Adrenal gland (tissue), 5 donors: Measurements from ENCODE around the gene HID1.

Experiments
- POLR2A ChIP-seq, 2 donors: fragments of 450-650 bp; IDR thresholded peaks; one replicate each; pipeline ENCODE4 v1.6.1; 2017; ENCODE audit warnings: antibody characterized with exemption in 2 of 2, mild to moderate bottlenecking in 2 of 2, moderate library complexity in 1 of 2
- TF ChIP-seq, protein P1 (sequence below), 6 experiments: fragments of 450-650 bp in 4 of 6; fragments of 200-600 bp in 2 of 6; sonication (generic) in 1 of 6; IDR thresholded peaks; 1 replicate in 5 of 6; 2 replicates in 1 of 6; pipeline versions ENCODE4 v1.5.1 to v1.8.0; 2016 to 2021; ENCODE audit warnings: antibody characterized with exemption in 6 of 6, mild to moderate bottlenecking in 2 of 6, moderate library complexity in 1 of 6
- donor health status: DM: no; HTN: no; CAD: no.

DNA sequence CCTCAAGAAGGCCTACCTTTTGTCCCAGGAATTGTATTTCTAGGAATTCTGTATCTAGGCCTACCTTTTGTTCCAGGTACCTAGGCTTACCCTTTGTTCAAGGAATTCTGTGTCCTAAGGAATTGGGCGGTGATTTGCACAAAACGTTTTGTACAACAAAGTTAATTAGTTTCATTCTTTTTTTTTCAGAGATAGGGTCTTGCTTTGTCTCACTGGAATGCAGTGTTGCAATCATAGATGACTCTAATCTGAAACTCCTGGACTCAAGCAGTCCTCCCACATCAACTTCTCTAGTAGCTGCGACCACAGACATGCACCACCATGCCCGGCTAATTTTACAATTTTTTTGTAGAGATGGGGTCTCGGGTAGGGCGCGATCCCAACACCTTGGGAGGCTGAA lies 21.9 kb upstream of the HID1 start:
- TF ChIP-seq, protein P1, sequence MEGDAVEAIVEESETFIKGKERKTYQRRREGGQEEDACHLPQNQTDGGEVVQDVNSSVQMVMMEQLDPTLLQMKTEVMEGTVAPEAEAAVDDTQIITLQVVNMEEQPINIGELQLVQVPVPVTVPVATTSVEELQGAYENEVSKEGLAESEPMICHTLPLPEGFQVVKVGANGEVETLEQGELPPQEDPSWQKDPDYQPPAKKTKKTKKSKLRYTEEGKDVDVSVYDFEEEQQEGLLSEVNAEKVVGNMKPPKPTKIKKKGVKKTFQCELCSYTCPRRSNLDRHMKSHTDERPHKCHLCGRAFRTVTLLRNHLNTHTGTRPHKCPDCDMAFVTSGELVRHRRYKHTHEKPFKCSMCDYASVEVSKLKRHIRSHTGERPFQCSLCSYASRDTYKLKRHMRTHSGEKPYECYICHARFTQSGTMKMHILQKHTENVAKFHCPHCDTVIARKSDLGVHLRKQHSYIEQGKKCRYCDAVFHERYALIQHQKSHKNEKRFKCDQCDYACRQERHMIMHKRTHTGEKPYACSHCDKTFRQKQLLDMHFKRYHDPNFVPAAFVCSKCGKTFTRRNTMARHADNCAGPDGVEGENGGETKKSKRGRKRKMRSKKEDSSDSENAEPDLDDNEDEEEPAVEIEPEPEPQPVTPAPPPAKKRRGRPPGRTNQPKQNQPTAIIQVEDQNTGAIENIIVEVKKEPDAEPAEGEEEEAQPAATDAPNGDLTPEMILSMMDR (IDR thresholded peaks at IDR 0.05): no peak
- no peak for TF ChIP-seq POLR2A (IDR thresholded peaks at IDR 0.05)
